Suprapubic skin (tissue), 4 donors: ENCODE data around the gene EHBP1L1. TPM values are rescaled to one million over a fixed set of nuclear protein-coding genes. Genes with fewer than 3 reads are reported as not detected.

ENCODE experiments used
- DNase-seq, 2 donors: peaks; one replicate each; pipeline ENCODE4 v3.0.0-alpha.2; 2019; ENCODE audit warnings: low spot score in 2 of 2
- H3K27ac ChIP-seq: fragments of 200-600 bp; sonication (generic); one replicate; pipeline ENCODE4 v1.5.1; 2019
- H3K27me3 ChIP-seq: fragments of 200-600 bp; sonication (generic); one replicate; pipeline ENCODE4 v1.5.1; 2019
- H3K36me3 ChIP-seq: fragments of 200-600 bp; sonication (generic); one replicate; pipeline ENCODE4 v1.5.1; 2019
- H3K4me1 ChIP-seq: fragments of 200-600 bp; sonication (generic); one replicate; pipeline ENCODE4 v1.5.1; 2019
- H3K4me3 ChIP-seq: fragments of 200-600 bp; sonication (generic); one replicate; pipeline ENCODE4 v1.5.1; 2019; ENCODE audit warnings: mild to moderate bottlenecking
- H3K9me3 ChIP-seq: fragments of 200-600 bp; sonication (generic); one replicate; pipeline ENCODE4 v1.5.1; 2019
- CTCF ChIP-seq, 2 donors: fragments of 200-600 bp in 1 of 2; fragments of 450-650 bp in 1 of 2; sonication (generic) in 1 of 2; IDR thresholded peaks; one replicate each; pipeline ENCODE4 v1.5.1; 2016 to 2019; ENCODE audit warnings: antibody characterized with exemption in 2 of 2, mild to moderate bottlenecking in 1 of 2, moderate library complexity in 1 of 2
- EP300 ChIP-seq: sonication (generic); formaldehyde crosslinking; IDR thresholded peaks from one replicate; pipeline ENCODE4 v1.6.1; 2017; ENCODE audit warnings: antibody characterized with exemption
- POLR2A ChIP-seq, 2 donors: fragments of 450-650 bp; IDR thresholded peaks; one replicate each; pipeline ENCODE4 v1.6.1; 2017; ENCODE audit warnings: antibody characterized with exemption in 2 of 2, mild to moderate bottlenecking in 2 of 2, moderate library complexity in 2 of 2
- POLR2AphosphoS5 ChIP-seq, 3 donors: sonication (generic); formaldehyde crosslinking; IDR thresholded peaks; one replicate each; pipeline ENCODE4 v1.6.1; 2017; ENCODE audit warnings: antibody characterized with exemption in 3 of 3
- WGBS: methylation state at CpG from one replicate; pipeline ENCODE4 v1.1.5; 2018; 5-methylcytosine and 5-hydroxymethylcytosine counted together
- total RNA-seq, 4 donors: library from RNA; depleted of rRNA; stranded (reverse); fragments of >200 nt; gene quantifications; one replicate each; pipeline ENCODE4 v1.1.0, GENCODE V29; 2016

Gene EHBP1L1
- total RNA-seq, 4 donors from 2014 or later: 40.3 to 150 (median 56.2) TPM

- H3K4me3 ChIP-seq: no peak overlapping the region
- WGBS: 55% methylated on average over 11 of the region's 37 CpGs
- H3K27ac ChIP-seq: no peak overlapping the region
- H3K36me3 ChIP-seq: peaks cover 14% of the 10 kb centered on the region
- H3K27me3 ChIP-seq: no peaks in the 10 kb centered on the region
- H3K9me3 ChIP-seq: no peaks in the 10 kb centered on the region
- no peak for TF ChIP-seq POLR2AphosphoS5 (IDR thresholded peaks at IDR 0.05)
- TF ChIP-seq EP300: no peak
- no peak for TF ChIP-seq POLR2A (IDR thresholded peaks at IDR 0.05)
- TF ChIP-seq CTCF (IDR thresholded peaks at IDR 0.05): no peak
- H3K4me1 ChIP-seq: peaks cover 67% of the 10 kb centered on the region
- DNase-seq: no peak
Observed at GRCh38 chr11:65553301-65554001, 22.4 kb upstream of the EHBP1L1 start.

- H3K4me1 ChIP-seq: peaks cover 75% of the 10 kb centered on the region
- no peaks in the 10 kb centered on the region for H3K9me3 ChIP-seq
- TF ChIP-seq CTCF (IDR thresholded peaks at IDR 0.05): no peak
- no peak overlapping the region for H3K4me3 ChIP-seq
- 76% methylated on average over 10 of the region's 27 CpGs for WGBS
- no peaks in the 10 kb centered on the region for H3K27me3 ChIP-seq
- H3K27ac ChIP-seq: no peak overlapping the region
- H3K36me3 ChIP-seq: peaks cover 8% of the 10 kb centered on the region
- DNase-seq: no peak
Observed at GRCh38 chr11:65554057-65554818, 21.6 kb upstream of the EHBP1L1 start.

- no peaks in the 10 kb centered on the region for H3K27me3 ChIP-seq
- no peak for DNase-seq
- peaks cover 8% of the 10 kb centered on the region for H3K36me3 ChIP-seq
- H3K4me1 ChIP-seq: peaks cover 82% of the 10 kb centered on the region
- TF ChIP-seq CTCF (IDR thresholded peaks at IDR 0.05): no peak
- no peak for TF ChIP-seq POLR2A (IDR thresholded peaks at IDR 0.05)
- no peak for TF ChIP-seq POLR2AphosphoS5 (IDR thresholded peaks at IDR 0.05)
- TF ChIP-seq EP300: no peak
- H3K27ac ChIP-seq: no peak overlapping the region
- no peaks in the 10 kb centered on the region for H3K9me3 ChIP-seq
- no peak overlapping the region for H3K4me3 ChIP-seq
- WGBS: 76% methylated on average over 4 of the region's 4 CpGs
Observed at GRCh38 chr11:65554842-65555430, 20.9 kb upstream of the EHBP1L1 start.

- peak in 1 of 2 donors; percentile 86 for DNase-seq
- Histone ChIP-seq H3K4me1 (peaks cover 90% of the 10 kb centered on the region), H3K9me3 (no peaks in the 10 kb centered on the region), H3K4me3 (no peak overlapping the region), H3K27ac (no peak overlapping the region), H3K36me3 (peaks cover 8% of the 10 kb centered on the region), H3K27me3 (no peaks in the 10 kb centered on the region)
- WGBS: 41% methylated on average over 3 of the region's 6 CpGs
- no peak for TF ChIP-seq EP300
- no peak for TF ChIP-seq POLR2A (IDR thresholded peaks at IDR 0.05)
Observed at GRCh38 chr11:65555693-65556231, 20.1 kb upstream of the EHBP1L1 start.

- Histone ChIP-seq H3K4me3 (peak overlapping the region; percentile 76), H3K4me1 (peaks cover 87% of the 10 kb centered on the region), H3K36me3 (peaks cover 3% of the 10 kb centered on the region), H3K27me3 (no peaks in the 10 kb centered on the region), H3K9me3 (no peaks in the 10 kb centered on the region), H3K27ac (peak overlapping the region; percentile 87)
- 70% methylated on average over 10 of the region's 12 CpGs for WGBS
- DNase-seq: no peak
- TF ChIP-seq POLR2AphosphoS5 (IDR thresholded peaks at IDR 0.05): no peak
- TF ChIP-seq EP300: no peak
- TF ChIP-seq CTCF (IDR thresholded peaks at IDR 0.05): no peak
- no peak for TF ChIP-seq POLR2A (IDR thresholded peaks at IDR 0.05)
Observed at GRCh38 chr11:65556470-65557279, 19.2 kb upstream of the EHBP1L1 start.
